Cardiac muscle cell (in vitro differentiated cells and primary cell): ENCODE measurements around the gene RPS18. TPM values are rescaled to one million over a fixed set of nuclear protein-coding genes. Genes with fewer than 3 reads are reported as not detected.

Experiments used
- DNase-seq, 2 donors: peaks; one replicate each; pipeline versions ENCODE4 v3.0.0 to v3.0.0-alpha.2; 2010 to 2017; ENCODE audit warnings: low read depth in 1 of 2, low spot score in 1 of 2
- H3K27ac ChIP-seq: fragments of 200-600 bp; sonication (generic); 2 replicates; pipeline ENCODE4 v1.5.1; 2016
- H3K27me3 ChIP-seq: fragments of 200-600 bp; sonication (generic); 2 replicates; pipeline ENCODE4 v1.6.0; 2016; ENCODE audit warnings: control low read depth
- H3K36me3 ChIP-seq: fragments of 200-600 bp; sonication (generic); 2 replicates; pipeline ENCODE4 v1.5.1; 2016; ENCODE audit warnings: control low read depth
- H3K4me1 ChIP-seq: fragments of 200-600 bp; sonication (generic); 2 replicates; pipeline ENCODE4 v1.8.1; 2017; ENCODE audit warnings: low read depth, mild to moderate bottlenecking, mixed run types
- H3K4me3 ChIP-seq: fragments of 200-600 bp; sonication (generic); 2 replicates; pipeline ENCODE4 v1.5.1; 2016; ENCODE audit warnings: mild to moderate bottlenecking
- H3K9me3 ChIP-seq: fragments of 200-600 bp; sonication (generic); 2 replicates; pipeline ENCODE4 v1.5.1; 2017; ENCODE audit warnings: low read depth, mild to moderate bottlenecking, control low read depth
- CTCF ChIP-seq: IDR thresholded peaks from 2 replicates; pipeline ENCODE4 v1.5.1; 2012; ENCODE audit warnings: low read depth, mild to moderate bottlenecking, low read length
- polyA plus RNA-seq: library from polyadenylated mRNA; unstranded; fragments of >200 nt; fragmentation: Nextera tagmentation; extraction: Ambion mirVana; gene quantifications from 2 replicates; pipeline ENCODE4 v1.2.1, GENCODE V29; 2016
- total RNA-seq: library from RNA; depleted of rRNA; stranded (reverse); fragments of >200 nt; gene quantifications from 2 replicates; pipeline ENCODE4 v1.2.3, GENCODE V29; 2016

Gene RPS18
- total and polyA plus RNA-seq, 2 experiments from 2014 or later: 1,298 to 2,022 TPM

GRCh38 chr6:33304216-33304615, 32.3 kb downstream of the RPS18 start:
- no peaks in the 10 kb centered on the region for H3K27me3 ChIP-seq
- TF ChIP-seq CTCF: no peak
- no peaks in the 10 kb centered on the region for H3K36me3 ChIP-seq
- no peak overlapping the region for H3K4me3 ChIP-seq
- DNase-seq: no peak
- H3K27ac ChIP-seq: no peak overlapping the region
- H3K4me1 ChIP-seq: no peaks in the 10 kb centered on the region
- H3K9me3 ChIP-seq: no peaks in the 10 kb centered on the region

- no peak overlapping the region for H3K27ac ChIP-seq
- no peaks in the 10 kb centered on the region for H3K36me3 ChIP-seq
- no peak overlapping the region for H3K4me3 ChIP-seq
- H3K27me3 ChIP-seq: no peaks in the 10 kb centered on the region
- no peak for TF ChIP-seq CTCF
- no peaks in the 10 kb centered on the region for H3K4me1 ChIP-seq
- DNase-seq: no peak
- no peaks in the 10 kb centered on the region for H3K9me3 ChIP-seq
Measured at GRCh38 chr6:33305052-33305451, 33.2 kb downstream of the RPS18 start.

GRCh38 chr6:33306356-33306755, 34.5 kb downstream of the RPS18 start:
- Histone ChIP-seq H3K27ac (no peak overlapping the region), H3K27me3 (no peaks in the 10 kb centered on the region), H3K4me1 (no peaks in the 10 kb centered on the region), H3K9me3 (no peaks in the 10 kb centered on the region), H3K36me3 (no peaks in the 10 kb centered on the region), H3K4me3 (no peak overlapping the region)
- no peak for TF ChIP-seq CTCF
- no peak for DNase-seq

GRCh38 chr6:33312361-33313104, 40.7 kb downstream of the RPS18 start:
- Histone ChIP-seq H3K27me3 (no peaks in the 10 kb centered on the region), H3K36me3 (no peaks in the 10 kb centered on the region), H3K4me3 (peak overlapping the region; percentile 49), H3K4me1 (peaks cover 4% of the 10 kb centered on the region), H3K27ac (no peak overlapping the region), H3K9me3 (no peaks in the 10 kb centered on the region)
- TF ChIP-seq CTCF: no peak
- DNase-seq: peak; percentile 31 to 72

- Histone ChIP-seq H3K9me3 (no peaks in the 10 kb centered on the region), H3K4me1 (peaks cover 4% of the 10 kb centered on the region), H3K4me3 (peak overlapping the region; percentile 49), H3K27ac (no peak overlapping the region), H3K36me3 (no peaks in the 10 kb centered on the region), H3K27me3 (no peaks in the 10 kb centered on the region)
- TF ChIP-seq CTCF: no peak
- peak in 1 of 2 donors; percentile 29 for DNase-seq
Measured at GRCh38 chr6:33313105-33313708, 41.3 kb downstream of the RPS18 start.
